ENCODE data around the gene STYXL1.
"Not testable (repeated sequence)": the region's sequence is repeated elsewhere in the genome, so short reads cannot be mapped to it uniquely, and the experiment has no call there.

Gene STYXL1

DNA sequence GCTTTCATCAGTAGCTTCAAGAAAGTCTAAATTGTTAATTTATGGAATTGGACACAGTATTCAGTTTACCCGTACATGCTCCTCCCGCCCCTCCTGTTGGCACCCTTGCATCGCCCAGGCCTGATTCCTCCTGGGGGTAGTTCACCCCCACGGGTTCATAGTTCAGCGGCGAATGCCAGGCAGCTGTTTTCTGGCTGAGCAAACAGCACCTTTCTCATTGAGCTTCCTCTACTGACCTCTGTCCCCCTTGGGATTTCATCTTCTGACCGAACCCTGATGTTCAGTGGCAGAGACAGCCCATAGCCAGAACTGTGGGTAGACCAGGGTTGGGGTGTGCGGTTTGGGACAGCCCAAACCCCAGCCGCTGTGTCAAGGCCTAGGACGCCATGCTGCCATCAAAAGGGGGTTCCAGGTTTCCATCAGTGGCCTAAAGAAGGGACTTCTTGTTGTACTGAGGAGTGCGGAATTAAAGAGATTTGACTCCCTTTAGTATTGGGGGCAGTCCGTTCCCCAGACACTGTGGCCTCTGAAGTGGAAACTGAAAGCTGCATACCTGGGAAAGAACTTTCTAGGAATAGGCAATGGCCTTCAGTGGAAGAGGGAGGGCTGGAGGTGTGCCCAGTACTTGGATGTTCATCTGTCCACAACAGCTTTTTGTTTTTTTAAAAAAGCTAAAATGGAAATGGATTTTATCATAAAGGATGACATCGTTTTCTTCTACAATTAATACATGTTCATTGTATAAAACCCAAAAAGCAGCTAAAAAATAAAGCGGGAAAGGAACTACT, 19.1 kb upstream of the STYXL1 start:
- in situ Hi-C loops (cut with HindIII; ENCODE audit: low sequenced_read_pairs), result no loop called here

DNA sequence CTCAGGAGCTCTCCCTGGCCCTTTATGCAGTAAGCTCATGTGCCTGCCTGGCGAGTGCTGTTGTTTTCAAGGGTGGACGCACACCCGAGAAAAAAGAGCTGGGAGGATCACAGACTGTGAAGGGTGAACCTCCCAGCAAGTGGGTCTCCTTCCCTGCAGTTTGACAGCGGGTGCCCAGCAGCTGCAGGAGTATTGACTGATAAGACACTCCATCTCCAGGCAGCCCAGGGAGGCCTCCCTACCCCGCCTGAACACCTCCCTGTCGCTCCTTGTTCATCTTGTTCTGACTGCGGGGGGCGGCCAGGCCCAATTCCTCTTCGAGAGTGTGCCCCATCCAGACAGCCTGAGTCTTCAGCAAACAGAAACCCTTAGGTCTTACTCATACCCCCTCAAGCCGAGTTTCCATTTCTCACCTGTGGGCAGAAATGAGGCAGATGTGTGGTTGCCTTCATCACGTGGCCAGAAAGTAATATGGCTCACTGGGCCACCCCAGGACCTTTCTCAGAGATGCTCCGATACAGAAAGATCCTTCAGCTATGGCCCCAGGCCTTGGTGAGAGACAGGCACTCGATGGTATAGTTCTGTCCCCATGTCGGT, 17.3 kb upstream of the STYXL1 start:
- in situ Hi-C loops (cut with HindIII; ENCODE audit: low sequenced_read_pairs), result no loop called here

DNA sequence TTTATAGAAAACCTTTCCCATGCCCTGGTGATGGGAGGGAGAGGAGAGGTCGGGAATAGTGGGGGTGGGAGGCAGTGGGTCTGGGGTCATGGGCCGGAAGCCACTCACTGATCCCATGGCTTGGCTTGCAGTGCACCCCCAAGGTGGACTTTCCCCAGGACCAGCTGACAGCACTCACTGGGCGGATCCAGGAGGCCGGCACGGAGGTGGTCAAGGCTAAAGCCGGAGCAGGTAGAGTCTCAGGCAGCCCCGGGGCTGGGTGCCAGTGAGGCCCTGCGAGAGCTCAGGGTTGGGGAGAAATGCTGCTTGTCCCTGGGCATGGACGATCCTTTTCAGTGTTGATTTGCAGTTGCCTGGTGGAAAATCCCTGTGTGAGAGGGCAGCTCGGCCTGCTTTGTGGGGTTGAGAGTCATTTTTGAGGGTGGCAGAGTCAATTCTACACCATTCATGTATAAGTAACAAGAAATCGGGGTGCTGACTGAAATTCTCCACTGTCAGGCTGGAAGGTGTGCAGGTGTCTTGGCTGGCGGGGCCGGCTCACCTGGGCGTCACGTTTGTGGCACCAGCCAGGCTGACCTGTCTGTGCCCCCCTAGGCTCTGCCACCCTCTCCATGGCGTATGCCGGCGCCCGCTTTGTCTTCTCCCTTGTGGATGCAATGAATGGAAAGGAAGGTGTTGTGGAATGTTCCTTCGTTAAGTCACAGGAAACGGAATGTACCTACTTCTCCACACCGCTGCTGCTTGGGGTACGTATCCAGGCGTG, 16.6 kb upstream of the STYXL1 start:
- in situ Hi-C loops (cut with HindIII; ENCODE audit: low sequenced_read_pairs), result no loop called here

DNA sequence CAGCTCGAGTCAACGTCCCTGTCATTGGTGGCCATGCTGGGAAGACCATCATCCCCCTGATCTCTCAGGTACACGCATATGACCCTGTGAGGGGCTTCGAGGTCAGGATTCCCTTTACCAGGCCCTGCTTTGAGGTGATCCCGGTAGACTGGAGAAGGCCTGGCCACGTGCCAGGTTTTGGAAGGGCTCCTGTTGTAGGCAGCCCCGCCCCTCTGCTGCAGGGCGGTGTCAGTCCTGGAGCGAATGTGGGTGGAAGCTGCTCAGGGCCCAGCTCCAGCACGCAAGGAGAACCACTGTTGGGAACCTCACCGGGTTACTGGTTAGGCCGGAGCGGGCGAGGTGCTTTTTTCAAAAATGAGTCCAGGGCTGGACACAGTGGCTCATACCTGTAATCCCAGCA, 15.7 kb upstream of the STYXL1 start:
- in situ Hi-C loops (cut with HindIII; ENCODE audit: low sequenced_read_pairs), result no loop called here

DNA sequence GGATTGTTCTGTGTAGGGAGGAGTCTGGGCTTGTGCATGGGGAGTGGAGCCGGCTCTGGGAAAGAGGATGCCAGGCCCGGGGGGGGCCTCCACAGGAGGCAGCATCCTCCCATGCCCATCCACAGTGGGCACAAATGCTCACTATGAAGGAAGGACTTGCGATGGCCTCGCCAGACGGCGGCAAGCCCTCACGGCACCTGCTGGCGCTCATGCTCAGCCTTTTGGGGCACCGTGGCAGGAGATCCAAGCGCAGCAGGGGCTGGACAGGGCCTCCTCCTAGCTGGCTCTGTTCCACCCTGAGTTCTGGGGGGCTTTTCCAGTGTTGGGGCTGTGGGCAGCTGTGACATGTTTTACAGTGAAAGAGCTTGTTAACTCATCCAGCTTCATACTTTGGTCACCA, 15.3 kb upstream of the STYXL1 start:
- in situ Hi-C loops (cut with HindIII; ENCODE audit: low sequenced_read_pairs), result no loop called here

DNA sequence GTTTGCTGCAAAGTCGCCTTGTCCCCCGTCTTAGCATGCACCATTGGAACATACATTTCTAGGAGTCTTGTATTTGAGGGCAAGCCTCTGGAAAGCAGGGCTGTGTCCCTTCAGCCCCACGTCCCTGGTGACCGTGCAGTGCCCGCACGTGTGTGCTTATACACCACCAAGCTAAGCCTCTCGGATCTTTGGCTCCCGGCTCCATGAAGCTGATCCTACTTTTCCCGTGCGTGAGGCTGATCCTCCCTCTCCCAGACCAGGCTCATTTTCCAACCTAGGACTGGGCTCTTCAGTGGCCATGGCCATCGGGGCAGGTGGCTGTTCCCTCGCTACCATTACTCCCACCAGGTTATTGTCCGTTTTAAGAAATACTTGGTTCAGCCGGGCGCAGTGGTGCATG, 14.5 kb upstream of the STYXL1 start:
- in situ Hi-C loops (cut with HindIII; ENCODE audit: low sequenced_read_pairs), result no loop called here

DNA sequence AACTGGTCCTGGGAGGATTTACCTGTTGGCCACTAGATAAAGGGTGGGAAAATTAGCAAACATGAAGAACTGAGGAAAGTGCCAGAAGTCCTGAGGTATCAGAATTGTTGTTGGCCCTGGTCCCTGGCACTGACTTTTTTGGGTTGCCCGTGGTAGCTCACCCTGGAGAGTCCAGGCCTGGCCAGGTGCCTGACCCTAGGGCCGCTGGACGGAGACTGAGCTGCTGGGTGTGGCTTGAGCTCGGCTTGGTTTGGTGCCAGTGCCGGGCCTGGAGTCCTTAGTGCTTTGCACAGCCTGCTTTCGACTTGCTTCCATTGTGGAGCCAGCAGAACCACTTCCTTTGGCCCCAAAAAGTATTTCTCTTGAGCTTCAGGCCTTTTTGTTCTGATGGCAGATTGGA, 13.0 kb upstream of the STYXL1 start:
- in situ Hi-C loops (cut with HindIII; ENCODE audit: low sequenced_read_pairs), result no loop called here

DNA sequence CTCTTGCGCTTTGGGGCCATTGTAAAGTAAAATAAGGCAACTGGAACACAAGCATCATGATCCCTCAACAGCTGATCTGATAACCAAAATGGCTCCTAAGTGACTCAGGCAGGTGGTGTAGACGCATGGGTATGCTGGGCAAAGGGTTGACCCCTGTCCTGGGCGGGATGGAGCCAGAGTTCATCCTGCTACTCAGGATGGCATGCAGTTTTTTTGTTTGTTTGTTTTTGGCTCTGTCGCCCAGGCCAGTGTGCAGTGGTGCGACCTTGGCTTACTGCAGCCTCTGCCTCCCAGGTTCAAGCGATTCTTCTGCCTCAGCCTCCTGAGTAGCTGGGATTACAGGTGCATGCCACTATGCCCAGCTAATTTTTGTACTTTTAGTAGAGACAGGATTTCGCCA, 10.9 kb upstream of the STYXL1 start:
- in situ Hi-C loops (cut with HindIII; ENCODE audit: low sequenced_read_pairs), result not testable (repeated sequence)

DNA sequence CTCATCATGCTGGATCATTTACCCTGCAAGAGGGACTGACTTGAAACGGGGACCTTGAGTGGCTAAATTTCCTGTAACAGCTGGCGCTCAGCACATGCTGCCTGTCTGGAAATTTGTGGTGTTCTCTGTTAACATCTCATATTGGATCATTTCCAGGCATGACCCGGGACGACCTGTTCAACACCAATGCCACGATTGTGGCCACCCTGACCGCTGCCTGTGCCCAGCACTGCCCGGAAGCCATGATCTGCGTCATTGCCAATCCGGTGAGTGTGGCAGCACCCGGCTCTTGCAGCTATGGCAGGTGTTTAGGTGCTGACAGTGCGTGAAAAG, 10.0 kb upstream of the STYXL1 start:
- in situ Hi-C loops (cut with HindIII; ENCODE audit: low sequenced_read_pairs), result no loop called here

DNA sequence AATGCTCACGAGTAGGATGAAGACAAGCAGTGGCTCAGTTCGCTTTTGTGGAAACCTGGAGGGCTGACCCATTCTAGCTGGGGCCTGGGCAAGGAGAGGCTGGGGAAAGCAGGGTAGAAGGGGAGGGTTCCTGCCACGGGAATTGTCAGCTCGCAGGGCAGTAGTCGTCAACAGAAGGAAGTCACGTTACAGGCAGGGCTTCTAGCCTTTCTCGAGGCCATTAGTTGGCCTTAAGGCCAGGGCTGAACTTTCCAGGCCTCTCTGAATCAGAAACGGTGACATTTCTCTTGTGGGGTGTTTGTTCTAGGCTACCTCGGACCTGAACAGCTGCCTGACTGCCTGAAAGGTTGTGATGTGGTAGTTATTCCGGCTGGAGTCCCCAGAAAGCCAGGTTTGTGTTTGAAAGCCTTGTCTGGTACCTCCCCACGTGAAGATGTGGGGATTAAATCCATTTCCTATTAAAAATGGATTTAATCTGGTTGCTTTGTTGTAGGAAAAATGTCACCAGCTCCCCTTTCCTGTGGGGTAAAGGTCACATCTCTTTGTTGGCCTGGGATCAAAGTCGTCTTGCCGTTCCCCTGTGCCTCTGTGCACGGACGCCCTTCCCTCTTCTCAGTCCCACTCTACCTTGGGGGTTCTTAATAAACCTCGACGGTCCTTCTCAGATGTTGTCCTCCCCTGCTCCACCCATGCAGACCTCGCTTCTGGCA, 9.5 kb upstream of the STYXL1 start:
- in situ Hi-C loops (cut with HindIII; ENCODE audit: low sequenced_read_pairs), result no loop called here

DNA sequence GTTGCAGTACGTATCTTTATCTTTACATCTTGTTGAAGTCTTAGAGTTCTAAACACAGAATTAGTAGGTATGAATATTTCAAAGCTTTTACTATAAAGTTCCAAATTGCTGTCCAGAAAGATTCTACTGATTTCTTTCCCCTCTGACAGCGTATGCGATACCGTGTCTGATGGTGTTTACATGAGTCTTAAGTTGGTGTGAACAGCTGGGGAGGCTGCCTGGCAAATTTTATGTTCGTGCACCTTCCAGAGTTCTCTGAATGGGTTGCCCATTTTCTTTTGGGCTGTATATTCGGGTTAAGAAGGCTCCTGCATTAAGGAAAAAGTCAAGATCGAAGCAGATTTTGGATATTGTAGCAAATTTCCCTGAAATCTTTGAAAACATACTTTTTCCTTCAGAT, 8.4 kb upstream of the STYXL1 start:
- in situ Hi-C loops (cut with HindIII; ENCODE audit: low sequenced_read_pairs), result no loop called here

DNA sequence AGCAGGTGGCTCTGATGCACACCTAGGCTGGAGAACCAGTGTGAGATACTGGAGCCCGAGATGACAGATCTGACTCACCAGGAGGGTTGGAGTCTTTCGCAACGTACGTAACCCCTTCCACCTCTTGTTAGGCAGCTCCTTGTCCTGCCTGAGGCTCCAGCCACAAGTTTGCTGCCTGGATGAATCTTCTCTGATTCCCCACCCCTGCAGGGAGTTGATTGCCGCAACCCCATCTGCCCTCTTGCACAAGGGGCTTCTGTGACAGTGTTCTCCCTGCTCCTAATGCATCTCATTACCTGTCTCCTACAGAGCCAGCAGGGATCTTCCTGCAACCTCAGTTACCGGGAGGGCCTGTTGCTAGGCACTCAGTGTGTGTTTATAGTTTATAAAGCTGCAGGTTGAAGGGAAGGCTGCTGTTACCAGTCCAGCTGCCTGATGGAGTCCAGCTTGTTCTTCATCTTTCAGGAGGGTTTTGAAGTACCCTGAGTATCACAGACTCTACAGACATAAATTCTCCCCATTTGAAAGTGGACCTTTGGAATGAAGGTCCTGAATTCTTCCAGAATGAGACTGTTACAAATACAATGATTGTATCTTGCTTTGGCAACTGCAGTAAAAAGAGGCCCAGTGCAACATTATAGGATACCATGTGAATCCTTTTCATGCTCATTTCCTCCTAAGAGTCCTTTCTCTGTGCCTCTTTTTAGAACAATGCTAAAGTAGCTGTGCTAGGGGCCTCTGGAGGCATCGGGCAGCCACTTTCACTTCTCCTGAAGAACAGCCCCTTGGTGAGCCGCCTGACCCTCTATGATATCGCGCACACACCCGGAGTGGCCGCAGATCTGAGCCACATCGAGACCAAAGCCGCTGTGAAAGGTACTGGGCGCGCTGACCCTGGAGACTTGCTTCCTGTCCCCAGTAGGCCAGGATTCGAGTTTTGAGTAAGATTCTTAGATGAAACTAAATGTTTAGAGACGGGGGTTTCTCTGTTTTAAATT, 6.6 kb upstream of the STYXL1 start:
- in situ Hi-C loops (cut with HindIII; ENCODE audit: low sequenced_read_pairs), result no loop called here

DNA sequence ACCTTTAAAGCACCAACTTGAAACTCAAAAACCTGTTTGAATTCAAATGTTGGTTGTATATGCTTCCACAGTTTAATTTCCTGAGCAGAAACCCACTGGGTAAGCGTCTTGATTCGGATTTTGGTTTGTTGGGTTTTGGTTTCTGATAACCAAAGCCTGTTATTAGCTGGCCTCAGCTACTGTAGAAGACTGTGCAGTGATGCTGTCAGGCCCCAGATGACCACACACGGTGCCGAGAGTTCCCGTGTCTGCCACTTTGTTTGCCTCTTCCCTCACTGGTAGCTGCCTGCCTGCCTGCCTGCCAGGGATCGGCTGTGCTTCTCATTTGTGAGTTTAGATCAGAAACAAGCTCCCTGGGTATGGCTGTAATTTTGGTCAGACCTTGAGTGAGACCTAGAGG, 5.7 kb upstream of the STYXL1 start:
- in situ Hi-C loops (cut with HindIII; ENCODE audit: low sequenced_read_pairs), result no loop called here

DNA sequence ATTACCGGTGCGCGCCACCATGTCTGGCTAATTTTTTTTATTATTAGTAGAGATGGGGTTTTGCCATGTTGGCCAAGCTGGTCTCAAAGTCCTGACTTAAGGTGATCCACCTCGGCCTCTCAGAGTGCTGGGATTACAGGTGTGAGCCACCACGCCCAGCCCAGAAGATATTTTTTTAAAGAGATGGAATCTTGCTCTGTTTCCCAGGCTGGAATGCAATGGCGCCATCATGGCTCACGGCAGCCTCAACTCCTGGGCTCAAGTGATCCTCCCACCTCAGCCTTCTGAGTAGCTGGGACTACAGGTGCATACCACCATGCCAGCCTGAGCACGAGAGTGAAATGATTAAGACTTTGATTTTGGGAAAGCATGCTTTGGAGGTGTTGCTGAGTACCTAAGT, 4.9 kb upstream of the STYXL1 start:
- in situ Hi-C loops (cut with HindIII; ENCODE audit: low sequenced_read_pairs), result not testable (repeated sequence)

DNA sequence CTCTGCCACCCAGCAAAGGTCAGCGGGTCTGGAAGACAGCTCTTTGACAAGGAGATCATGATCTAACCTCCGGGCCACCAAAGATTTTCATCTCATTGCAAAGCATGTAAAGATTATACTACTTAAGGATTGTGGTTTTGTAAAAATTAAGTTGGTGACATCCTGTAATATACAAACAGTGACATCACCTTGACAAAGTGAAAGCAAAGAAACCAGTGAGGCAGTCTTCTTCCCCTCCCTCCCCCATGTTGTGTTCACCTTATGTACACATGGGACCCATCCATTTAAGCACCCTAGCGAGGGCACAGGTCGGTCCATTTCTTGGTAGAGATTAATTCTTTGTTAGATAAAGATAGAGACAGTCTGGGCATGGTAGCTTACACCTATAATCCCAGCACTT, 4.0 kb upstream of the STYXL1 start:
- in situ Hi-C loops (cut with HindIII; ENCODE audit: low sequenced_read_pairs), result no loop called here

DNA sequence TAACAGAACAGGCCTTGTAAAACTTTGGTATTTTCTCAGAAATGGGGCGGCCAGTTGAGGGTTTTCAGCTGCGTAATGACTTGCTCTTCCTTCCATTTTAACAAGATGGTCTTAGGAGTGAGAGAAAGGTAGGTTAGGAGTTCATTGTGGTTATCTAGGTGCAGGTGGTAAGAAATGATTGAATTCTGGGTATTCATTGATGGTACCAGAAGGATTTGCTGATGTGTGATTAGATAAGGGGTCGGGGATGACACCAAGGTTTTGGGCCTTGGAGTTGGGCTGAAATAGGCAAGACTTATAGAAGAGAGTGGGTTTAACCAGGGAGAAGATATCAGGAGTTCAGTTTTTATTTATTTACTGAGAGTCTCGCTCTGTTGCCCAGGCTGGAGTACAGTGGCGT, 2.7 kb upstream of the STYXL1 start:
- in situ Hi-C loops (cut with HindIII; ENCODE audit: low sequenced_read_pairs), result no loop called here

DNA sequence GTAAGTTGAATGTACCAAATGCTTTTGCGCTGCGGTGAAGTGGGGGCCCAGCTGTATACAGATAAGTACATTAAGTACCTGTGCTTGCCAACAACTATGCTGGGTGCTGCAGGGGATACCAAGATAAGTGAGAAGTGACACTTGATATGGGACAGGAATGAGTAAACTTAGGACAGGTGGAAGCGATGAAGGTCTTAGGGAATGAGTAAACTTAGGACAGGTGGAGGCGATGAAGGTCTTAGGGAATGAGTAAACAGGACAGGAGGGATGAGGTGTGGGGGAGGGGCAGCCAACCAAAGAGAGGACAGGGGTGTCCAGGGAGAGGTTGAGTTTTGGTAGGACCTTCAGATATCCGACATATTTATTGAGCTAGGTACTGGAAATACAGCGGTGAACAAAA, 1.5 kb upstream of the STYXL1 start:
- in situ Hi-C loops (cut with HindIII; ENCODE audit: low sequenced_read_pairs), result loop anchor here (10.0 kb wide), 1 partner anchor 236 kb away; no protein-coding TSS in a partner anchor

DNA sequence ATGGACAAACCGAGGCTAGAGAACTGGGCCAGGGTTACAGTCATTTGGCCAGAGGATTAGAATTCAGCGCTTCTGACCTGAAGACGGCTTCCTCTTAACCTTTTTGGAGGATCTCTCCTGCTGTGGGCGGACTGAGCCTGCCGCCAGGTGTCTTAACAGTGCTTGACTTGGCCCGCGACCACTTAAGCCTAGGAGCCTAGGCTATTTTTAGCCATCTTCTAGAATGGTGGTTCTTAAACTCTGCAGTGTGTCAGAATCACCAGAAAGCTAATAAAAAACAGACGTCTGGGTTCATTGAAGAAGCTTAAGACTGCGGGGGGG, 828 bp upstream of the STYXL1 start:
- in situ Hi-C loops (cut with HindIII; ENCODE audit: low sequenced_read_pairs), result loop anchor here (10.0 kb wide), 1 partner anchor 236 kb away; no protein-coding TSS in a partner anchor

DNA sequence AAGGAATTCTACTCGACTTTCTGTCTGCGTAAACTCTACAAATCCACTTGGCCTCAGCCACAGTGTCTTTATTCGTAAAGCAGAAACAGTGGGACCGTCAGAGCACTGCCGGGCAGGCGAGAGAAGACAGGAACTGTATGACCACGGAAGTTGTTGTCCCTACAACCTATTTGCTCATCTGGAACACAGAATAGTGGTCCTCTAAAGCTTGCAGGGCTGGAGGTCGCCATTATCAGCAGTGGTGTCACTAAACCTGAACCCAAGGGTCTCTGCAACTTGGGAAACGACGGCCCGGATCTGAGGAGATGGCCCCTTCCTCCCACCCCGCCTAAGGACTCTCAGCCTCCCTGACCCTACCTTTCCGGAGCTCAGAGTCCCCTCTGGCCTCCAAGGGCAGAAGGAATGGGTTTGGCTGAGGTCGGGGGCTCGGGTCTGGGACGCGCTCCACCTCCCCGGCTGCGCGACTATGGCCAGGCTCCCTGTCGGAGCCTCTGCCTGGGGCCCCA, 442 bp downstream of the STYXL1 start:
- in situ Hi-C loops (cut with HindIII; ENCODE audit: low sequenced_read_pairs), result loop anchor here (10.0 kb wide), 1 partner anchor 237 kb away; no protein-coding TSS in a partner anchor

DNA sequence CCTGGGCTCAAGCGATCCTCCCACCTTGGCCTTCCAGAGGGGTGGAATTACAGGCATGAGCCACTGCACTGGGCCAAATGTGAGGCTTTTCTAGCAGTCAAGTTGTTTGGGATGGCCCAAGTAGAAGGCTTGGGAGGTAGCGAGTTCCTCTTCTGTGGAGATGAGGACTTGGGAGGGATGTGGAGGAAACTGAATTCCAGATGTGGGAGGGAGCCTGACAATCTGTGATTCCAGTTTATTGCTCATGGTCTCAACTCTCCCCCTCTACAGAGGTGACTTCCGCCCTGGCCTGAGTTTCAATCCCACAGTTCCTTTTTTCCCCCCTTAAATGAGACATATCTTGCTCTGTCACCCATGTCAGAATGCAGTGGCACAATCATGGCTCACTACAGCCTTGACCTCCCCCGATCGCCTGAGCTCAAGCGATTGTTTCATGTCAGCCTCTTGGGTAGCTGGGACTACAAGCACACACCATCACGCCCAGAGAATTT, 3.4 kb downstream of the STYXL1 start:
- in situ Hi-C loops (cut with HindIII; ENCODE audit: low sequenced_read_pairs), result loop anchor here (5.0 to 10.0 kb wide), 2 partner anchors 197 to 240 kb away; no protein-coding TSS in a partner anchor

Measured in endothelial cell of hepatic sinusoid (primary cell).